DMS114 treated with DMSO at 0.1 percent for 48 hours (cell line): Measurements from ENCODE around the gene PTHLH.

Experiments used
- DNase-seq: peaks from one replicate; lab custom pipeline; 2025; ENCODE audit not compliant: unreplicated experiment; lab: John Stamatoyannopoulos, UW

PTHLH gene

DNA sequence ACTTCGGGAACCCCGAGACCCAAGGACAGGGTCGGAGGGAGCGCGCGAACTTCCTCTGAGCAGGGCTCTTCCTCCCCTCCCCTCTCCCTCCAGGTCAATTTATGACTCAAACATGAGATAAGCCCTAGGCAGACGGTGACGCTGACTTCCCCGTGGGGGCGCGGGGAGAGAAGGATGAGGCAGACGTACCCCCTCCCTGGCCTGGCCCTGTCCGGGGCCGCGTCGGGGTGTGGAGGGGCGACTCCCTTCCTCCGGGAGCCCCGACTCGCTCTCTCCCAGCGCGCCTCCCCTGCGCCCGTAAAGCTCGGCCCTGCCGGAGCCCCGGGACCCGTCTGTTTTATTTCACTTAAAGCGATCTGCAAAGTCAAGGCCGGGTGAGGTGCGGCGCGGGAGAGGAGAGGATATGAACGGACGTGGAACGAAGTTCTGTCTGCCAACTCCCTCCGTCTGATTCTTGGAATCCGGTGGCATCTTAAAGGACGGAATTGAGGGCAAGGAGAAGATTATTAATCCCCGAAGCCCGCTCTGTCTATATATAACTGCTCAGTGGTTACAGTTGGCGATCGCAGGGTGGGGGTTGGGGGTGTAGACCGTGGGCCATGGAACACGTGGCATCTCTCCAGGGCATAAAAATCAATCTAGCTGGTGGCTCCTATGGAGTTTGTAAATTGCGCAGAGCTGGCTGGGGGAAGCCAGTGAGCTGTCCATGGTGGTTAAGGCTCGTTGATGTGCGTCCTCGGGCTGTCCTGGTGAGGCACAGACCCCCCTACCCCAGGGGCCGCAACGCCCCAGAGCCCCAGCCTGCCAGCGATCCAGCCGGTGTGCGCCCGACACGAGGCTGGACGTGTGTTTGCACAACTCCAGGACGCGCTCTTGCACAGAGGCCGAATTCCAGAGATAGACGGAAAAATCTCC is 2.9 kb upstream of the PTHLH start:
- DNase-seq: no peak

DNA sequence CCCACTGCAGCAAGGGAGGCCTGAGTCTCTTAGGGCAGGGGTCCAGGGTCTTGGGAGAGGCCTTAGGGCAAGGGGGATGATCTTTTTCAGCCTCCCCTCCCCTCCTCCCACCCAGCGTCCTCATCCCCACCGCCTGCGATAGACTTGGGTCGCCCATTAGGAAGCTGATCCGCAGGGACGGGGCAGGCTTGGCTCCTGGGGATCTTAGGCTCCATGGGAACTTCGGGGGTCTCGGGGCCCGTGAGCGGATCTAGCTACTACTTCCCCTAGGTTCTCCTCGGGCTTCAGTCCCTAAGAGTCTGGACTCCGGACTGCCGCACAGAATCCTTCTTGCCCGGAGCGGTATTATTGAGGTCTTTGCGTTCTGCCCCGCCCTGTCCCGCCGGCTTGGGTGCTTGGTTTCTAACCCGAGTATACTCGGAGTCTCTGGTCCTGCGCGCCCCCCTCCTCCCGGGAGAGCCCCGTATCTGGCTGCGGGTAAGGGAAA is 2.2 kb upstream of the PTHLH start:
- no peak for DNase-seq

DNA sequence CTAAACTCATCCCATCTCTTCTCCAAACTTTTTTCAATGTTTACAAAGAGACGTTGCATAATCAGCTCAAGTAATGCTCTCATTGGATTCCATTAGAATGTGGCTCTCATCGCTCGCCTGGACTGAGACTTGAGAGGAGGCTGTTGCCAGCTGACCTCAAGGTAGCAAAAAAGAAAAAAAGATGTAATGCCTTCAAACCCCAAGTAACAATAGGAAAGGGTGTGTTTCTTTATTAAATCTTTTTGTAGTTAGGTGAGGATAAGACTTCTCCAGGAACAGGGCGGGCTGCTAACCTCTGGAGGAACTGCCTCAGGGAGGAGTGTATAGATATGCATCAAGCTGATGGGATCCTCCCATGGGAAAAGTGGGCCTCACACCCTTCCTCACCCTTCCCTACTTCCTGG is 956 bp upstream of the PTHLH start:
- no peak for DNase-seq

DNA sequence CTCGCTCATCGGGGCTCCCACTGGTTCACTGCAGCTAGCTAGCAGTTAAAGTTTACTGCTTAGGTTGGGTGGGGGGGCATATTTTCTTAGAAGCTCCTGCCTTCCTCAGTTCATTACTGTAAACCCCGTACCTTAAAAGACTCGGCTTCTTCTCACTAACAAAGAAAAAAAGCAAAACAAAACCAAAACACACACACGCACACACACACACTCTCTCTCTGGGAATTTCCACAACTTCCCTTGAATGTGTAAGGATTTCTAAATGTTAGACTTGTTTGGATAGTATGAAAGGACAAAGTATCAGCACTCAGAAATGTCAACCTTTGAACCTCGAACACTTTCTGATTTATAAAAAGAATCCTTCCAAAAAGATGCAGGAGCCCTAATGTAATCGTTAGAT is 927 bp downstream of the PTHLH start:
- DNase-seq: no peak

DNA sequence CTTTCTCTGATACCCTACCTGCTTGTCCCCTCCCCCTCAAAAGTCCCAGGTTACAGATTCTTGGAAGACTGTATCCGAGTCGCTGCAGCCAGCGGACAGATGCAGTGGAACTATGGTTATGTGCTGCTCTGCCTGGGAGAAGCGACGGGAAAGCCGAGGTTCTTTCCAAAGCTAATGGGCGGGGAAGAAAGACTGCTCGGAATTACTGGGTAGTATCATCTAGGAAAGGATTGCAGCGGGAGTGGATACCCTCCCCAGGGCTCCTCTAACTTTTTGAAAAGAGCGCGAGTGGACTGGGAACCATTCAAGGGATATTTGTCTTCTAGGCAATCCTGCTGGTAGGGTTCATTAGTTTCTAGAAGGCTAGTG is 1.4 kb downstream of the PTHLH start:
- no peak for DNase-seq

DNA sequence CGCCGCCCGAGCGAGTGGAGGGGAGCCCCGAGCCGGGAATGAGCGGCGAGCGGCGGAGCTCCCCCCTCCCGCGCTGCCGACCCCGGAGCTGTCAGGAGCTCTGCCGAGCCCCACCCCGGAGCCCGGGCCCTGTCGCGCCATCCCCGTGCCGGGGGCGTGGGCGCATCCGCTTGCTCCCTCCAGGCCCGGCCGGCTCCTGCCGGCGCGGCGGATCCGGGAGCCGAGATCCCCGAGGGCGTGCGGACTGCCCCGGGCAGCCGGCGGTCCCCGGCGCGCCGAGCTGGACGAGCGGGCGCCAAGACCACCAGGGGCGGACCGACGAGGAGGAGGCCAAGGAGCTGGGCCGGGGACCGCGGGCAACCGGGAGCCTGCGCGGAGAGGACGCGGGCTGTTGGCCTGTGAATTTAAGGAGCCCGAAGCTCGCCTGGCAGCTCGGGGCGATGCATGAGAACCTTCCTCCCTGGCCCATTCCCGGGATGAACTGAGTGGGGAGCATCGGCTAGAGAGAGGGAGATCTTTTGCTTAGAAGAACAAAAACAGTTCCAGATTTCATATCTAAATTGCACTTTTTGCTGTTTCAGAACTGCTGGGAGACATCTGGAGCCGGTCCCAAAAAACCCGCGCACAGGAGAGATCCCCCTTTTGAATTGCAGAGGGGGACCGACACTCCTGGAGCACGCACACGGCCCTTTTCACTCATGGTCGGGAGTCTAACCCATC is 2.0 kb downstream of the PTHLH start:
- no peak for DNase-seq

DNA sequence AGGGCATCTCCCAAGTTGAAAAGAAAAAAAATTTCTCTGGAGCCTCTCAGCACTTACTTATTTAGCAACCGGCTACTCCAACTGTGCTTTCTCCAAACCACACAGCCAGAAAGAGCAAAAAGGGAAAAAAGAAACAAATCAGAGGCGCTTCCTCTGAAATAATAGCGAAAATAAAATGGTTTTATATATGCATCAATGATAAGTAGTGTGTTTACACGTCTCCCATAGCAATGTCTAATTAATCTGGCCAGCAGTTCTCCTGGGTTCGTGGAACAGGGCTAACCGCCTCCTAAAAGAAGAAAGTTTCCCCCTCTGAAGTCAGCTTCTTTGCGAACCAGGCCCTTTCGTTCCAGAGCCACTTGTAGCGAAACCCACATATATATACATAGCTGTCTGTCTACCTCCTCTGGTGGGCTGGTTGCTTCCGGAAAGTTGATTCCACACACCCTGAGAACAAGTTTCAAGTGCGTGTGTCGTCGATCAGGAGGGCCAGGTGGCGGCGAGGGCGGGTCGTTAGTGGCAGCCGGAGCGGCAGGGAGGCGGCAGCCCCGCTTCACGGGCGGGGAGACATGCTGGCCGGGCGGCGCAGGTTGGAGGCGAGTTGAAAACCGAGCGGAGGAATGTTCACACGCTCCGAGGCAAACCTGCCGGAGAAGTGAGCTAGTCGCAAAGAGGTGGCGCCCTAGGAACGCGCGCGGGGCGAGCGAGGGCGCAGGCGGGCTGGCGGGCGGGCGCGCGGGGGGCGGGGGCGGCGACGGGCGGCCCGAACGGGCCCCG is 2.7 kb downstream of the PTHLH start:
- peak; percentile 70 for DNase-seq

DNA sequence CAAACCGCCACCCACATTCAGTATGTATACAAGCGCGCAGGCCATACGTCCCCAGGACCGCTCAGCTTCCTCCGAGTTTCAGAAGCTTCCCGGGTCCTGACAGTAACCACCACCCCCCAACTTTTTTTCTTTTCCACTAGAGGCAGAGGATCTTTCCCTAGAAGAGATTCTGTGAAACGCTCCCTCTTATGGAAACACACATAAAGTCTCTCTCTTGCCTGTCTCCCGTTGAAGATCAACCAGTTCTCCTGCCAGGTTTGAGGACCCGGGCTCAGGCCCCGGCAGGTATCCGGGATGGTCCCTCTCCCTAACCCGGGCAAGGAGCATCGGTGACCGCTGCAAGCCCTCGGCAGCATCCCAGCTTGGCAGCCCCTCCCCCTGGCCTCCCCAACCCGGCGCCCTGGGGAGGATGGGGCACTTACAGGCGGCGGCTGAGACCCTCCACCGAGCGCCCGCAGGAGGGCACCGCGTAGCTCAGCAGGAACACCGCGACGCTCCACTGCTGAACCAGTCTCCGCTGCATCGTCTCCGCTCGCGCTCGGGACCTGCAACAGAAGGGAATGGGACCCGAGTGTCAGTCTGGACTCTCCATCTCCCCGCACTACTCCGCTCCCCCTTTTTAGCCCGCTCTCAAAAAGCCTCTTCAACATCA is 3.4 kb downstream of the PTHLH start:
- DNase-seq: peak; percentile 33

DNA sequence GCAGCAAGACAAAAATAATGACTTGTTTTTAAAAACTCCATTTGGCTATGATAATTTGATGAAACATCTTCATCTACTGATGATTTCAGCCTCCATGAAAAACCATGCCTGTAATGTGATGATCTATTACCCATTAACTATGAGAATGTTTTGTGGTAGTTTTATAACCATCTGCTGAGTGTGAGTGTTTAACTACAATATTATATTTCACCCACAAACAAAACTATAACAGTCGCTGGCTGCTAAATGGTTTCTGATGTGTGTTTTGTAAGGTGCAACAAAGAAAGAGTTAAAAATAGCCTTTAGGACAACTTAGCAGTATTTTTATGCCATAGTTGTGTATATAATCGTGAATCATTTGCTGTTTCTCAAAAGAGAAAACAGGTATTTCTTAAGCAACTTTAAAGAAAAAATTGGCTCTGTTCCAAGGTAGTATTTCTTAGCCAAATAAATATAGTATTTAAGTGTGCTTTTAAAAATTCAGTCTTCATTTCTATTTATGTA is 4.9 kb downstream of the PTHLH start:
- DNase-seq: no peak

DNA sequence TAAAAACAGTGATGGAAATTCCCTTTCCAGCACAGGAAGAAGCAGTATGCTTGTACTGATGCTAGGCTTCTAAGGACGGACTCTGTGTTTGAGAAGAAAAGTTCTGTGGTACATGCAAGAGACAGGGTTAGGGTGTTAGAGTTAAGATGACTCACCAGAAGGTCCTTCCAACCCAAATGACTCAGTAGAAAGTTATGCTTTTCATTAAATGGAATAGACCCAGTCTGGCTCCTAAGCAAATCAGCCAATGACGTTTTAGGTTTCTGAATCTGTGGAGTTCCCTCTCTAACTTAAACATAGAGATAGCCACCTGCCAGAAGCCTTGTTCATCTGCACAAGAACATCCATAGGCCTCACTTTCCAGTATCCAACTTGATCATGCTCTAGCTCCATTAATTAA is 5.7 kb downstream of the PTHLH start:
- DNase-seq: no peak

DNA sequence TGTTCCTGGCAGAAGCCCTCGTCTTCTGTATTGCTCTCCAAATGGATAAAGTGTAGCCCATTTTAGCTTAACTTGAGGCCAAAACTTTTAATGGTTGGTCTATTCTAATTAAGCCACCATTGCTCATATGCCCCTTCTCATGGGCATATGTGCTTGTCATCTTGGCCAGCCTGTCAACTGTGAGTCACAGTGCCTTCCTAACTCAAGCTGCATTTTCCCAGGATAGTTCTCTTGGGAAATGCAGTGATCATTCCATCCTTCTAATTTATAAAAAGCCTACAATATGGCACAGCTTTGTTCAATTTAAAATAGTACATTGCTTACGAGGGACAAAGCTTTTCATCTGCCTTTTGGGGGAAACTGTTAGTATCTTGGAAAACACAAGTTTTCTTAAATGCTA is 6.6 kb downstream of the PTHLH start:
- DNase-seq: no peak

DNA sequence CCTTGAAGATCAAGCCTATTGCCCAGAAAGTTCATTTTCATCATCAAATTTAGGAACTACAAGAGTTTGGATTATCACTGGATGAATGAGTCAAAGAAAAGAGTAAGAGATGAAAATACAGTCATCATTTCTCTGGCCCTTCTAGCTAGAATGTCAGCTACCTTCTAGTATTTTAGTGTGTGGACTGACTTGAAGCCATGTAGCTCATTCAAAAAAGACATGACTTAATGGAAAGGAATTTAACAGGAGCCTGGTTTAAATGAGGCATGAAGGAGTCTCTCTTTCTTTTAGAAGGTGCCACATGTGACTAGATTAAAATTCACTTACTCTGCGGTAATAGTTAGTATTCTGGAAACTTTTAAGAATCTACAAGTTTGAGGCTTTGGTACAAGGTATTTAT is 7.1 kb downstream of the PTHLH start:
- DNase-seq: no peak

DNA sequence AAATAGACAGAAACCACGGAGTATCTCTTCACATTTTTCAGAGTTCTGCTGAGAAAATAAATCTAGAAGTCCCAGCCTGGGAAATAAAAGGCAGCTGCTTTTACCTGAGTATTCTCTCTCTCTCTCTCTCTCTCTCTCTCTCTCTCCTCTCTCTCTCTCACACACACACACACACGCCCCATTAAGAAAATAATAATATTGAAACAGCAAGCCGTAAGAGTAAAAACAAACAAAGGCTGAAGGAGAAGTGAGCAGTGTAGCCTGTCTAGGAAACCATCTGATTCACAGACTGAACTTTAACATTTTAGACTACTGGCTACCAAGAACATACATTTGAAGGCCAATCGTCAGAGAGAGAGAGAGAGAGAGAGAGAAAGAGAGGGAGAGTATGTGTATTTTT is 8.4 kb downstream of the PTHLH start:
- no peak for DNase-seq

DNA sequence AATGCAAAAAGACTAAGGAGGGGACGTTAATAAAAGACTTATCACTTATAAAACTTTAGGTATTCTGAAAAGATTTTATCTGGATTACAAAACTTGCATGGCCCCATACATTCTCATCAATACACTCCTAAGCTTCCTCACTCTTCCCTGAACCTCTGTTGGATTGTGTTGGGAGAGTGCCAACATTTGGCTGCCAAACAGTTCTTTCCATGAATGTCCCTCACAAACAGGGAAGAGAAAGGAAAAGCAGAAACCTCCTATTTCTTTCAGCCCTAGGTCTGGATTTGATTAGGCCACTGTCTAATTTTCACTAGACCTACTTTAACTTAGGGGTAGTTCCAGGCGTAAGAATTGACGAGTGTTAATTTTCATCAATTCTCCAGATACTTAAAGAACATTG is 11.7 kb downstream of the PTHLH start:
- DNase-seq: no peak

DNA sequence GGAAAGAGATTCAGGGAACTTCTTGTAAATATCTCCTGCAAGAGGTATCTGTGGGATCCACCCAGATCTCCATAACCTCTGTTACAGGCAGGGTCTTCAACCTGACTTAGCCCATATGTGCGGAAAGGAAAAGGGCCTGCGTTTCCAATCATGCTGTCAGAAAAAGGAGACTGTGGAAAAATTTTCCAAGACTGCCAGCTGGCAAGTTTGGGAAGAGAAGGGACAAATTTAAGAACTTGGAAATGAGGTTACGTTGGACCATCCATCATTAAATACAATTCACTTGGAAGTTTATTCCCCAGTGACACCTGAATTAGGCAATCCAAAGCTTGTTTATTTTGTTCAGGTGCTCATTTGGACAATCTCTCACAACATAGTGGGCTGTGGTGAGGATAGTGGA is 13.9 kb downstream of the PTHLH start:
- no peak for DNase-seq

DNA sequence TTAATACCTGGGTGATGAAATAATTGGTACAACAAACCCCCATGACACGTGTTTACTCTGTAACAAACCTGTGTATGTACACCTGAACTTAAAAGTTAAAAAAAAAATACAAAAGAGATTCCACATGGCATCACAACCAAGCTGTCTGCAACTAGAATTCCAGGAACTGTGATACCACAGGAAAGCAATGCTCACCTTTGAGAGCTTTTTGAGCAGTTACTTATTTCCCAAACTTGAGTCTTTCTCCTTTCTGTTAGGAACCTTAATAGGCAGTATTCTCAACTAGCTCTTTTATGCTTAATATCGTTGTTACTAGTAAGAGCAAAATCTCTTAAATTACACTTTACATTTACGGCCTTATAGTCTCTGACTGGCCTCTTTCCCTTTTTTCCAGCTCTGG is 15.2 kb downstream of the PTHLH start:
- no peak for DNase-seq

DNA sequence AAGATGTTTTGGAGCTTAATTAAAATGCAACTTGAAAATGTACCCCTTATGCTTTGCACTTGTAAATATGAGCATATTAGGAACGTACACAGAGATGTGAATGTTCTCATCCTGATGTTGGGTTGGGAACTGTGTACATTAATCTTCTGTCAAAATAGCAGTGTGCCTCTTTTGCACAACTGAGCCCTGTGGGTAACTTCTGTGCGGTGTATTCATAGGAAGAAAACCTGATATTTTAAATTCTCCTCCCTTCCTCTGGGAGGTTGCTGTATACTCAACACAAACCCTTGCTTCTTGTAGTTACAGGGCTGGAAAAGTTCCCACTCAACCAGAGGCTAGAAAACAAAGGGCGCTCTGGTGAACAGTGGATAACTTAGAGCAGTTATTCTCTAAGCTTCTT is 18.7 kb downstream of the PTHLH start:
- no peak for DNase-seq

DNA sequence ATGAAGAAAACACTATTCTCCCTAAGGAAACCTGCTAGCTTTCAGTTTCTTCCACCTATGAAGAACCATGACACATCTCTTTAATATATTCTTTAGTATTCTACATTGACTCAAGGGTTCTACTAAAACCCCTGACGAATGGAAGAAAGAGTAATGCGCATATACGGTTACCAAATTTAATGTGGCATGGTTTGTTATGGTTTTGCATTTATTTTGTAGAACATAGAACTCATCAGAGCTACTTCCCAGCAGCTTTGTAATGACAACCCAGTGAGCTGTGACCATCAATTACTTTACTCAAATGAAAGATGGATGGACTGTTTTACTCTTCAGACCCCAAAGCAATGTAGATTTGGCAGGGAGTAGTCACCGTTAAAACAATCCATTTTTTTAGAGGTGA is 19.2 kb downstream of the PTHLH start:
- DNase-seq: no peak

DNA sequence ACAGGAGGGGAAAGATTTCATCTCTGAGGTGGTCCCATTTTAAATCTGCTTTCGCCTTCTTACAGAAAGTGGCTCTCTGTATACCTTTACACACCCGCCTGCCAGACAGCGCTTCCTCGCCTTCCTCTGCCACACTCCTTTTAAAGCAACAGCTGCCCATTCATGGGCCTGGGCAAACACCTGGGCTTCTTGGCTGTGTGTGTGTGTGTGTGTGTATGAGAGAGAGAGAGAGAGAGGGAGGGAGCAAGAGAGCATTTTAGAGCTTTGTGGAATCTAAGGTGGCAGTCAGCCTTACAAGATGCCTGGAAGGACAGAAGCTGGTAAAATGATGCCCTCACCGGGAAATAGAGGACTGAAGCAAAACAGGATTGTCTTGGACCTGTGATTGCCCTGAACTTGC is 20.0 kb downstream of the PTHLH start:
- no peak for DNase-seq

DNA sequence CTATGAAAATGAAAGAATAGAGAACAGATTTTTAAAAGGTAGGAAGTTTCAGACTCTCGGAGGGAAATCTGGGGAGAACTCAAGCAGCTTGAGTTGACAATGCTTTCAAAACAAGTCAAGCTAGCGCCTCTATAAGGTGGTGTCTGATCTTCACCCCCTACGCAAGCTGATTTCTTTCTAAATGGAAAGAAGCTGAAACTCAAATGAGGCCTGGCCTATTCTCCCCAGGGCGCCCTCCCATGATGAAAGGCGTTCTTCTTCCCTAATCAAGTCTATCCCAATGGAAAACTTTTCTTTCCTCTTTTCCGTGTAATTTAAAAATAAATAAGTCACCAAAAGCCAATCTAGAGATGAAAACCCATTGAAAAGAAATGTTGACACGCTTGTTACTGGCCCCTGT is 20.6 kb downstream of the PTHLH start:
- no peak for DNase-seq

DNA sequence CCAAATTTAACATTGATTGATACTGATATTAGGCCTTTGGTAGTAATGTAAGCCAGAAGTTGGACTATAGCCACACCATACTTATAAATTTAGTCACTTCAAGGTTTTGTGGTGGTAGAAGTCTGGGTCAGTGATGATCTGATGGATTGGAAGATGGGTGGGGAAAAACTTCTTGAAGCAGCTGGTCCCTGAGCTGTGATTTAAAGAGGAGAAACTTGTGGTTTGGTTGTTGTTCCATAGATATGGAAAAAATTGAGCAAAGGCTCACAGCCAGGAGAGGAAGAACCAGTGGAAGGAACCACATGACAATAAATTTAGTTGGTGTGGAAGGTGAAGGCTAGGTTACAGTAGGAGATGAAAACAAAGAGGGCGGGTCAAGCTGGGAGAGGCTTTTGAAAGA is 26.1 kb downstream of the PTHLH start:
- no peak for DNase-seq
